H1 (cell line): ENCODE data around the gene BMF. TPM values are rescaled to one million over a fixed set of nuclear protein-coding genes. Genes with fewer than 3 reads are reported as not detected.

Source experiments
- CTCF ChIA-PET: fragments of 300-600 bp; sonication (Branson Sonifier 250); formaldehyde crosslinking; loops from one replicate; lab custom pipeline; 2021; ENCODE audit not compliant: partially characterized antibody; lab: Charles Lee
- POLR2A ChIA-PET: fragments of 300-600 bp; sonication (Branson Sonifier 250); formaldehyde crosslinking; loops from one replicate; lab custom pipeline; 2021; ENCODE audit warnings: inconsistent platforms; ENCODE audit not compliant: partially characterized antibody; lab: Charles Lee
- DNase-seq, 2 experiments: peaks; one replicate each; pipeline versions ENCODE4 v3.0.0 to v3.0.0-alpha.2; 2010 to 2022; ENCODE audit warnings: low spot score in 2 of 2, low read depth in 1 of 2, mixed read lengths in 1 of 2
- FAIRE-seq: peaks from 2 replicates; lab custom pipeline; 2011; peaks lifted over from hg19 to GRCh38; lab: Jason Lieb, UNC
- H2AFZ ChIP-seq: 2 replicates; pipeline ENCODE4 v1.8.1; 2012; ENCODE audit warnings: low read length, inconsistent platforms
- H2AK5ac ChIP-seq: 2 replicates; pipeline ENCODE4 v1.6.1; 2013; ENCODE audit warnings: low read depth, low read length
- H2BK120ac ChIP-seq: replicated peaks from 2 replicates; pipeline ENCODE3; 2013; ENCODE audit warnings: low read depth, low read length, inconsistent platforms
- H2BK12ac ChIP-seq: 2 replicates; pipeline ENCODE4 v1.6.1; 2013; ENCODE audit warnings: low read depth, low read length
- H2BK15ac ChIP-seq: 2 replicates; pipeline ENCODE4 v1.6.1; 2013; ENCODE audit warnings: low read length
- H2BK20ac ChIP-seq: 2 replicates; pipeline ENCODE4 v1.6.1; 2013; ENCODE audit warnings: low read length
- H2BK5ac ChIP-seq: 2 replicates; pipeline ENCODE4 v1.6.1; 2013; ENCODE audit warnings: low read depth, low read length
- H3K14ac ChIP-seq: 2 replicates; pipeline ENCODE4 v1.6.1; 2013; ENCODE audit warnings: inconsistent platforms; ENCODE audit not compliant: insufficient read length
- H3K18ac ChIP-seq: 2 replicates; pipeline ENCODE4 v1.6.1; 2013; ENCODE audit warnings: low read length; ENCODE audit errors: extremely low read depth
- H3K23ac ChIP-seq: 2 replicates; pipeline ENCODE4 v1.6.1; 2013; ENCODE audit warnings: inconsistent platforms; ENCODE audit not compliant: insufficient read length
- H3K23me2 ChIP-seq: 2 replicates; pipeline ENCODE4 v1.6.1; 2013; ENCODE audit warnings: low read depth, low read length
- H3K27ac ChIP-seq: 2 replicates; pipeline ENCODE4 v1.6.1; 2011; ENCODE audit warnings: low read depth, low read length, inconsistent platforms
- H3K27me3 ChIP-seq, 4 experiments: replicated peaks in 1 of 4; 1 replicate in 1 of 4; 2 replicates in 3 of 4; pipeline versions ENCODE4 v1.6.1 to v1.8.1; 2011 to 2013; ENCODE audit warnings: low read length in 3 of 4, mild to moderate bottlenecking in 3 of 4, inconsistent platforms in 2 of 4, mixed read lengths in 2 of 4, moderate library complexity in 1 of 4; ENCODE audit not compliant: control insufficient read depth in 3 of 4, insufficient read depth in 3 of 4; ENCODE audit errors: extremely low read depth in 1 of 4
- H3K36me3 ChIP-seq, 4 experiments: 2 replicates each; pipeline versions ENCODE4 v1.6.1 to v1.8.1; 2011 to 2013; ENCODE audit warnings: mild to moderate bottlenecking in 4 of 4, low read length in 3 of 4, moderate library complexity in 2 of 4, control low read depth in 1 of 4, inconsistent platforms in 1 of 4; ENCODE audit not compliant: insufficient read depth in 4 of 4, control insufficient read depth in 2 of 4
- H3K4ac ChIP-seq: replicated peaks from 2 replicates; pipeline ENCODE3; 2013; ENCODE audit warnings: low read length, low read depth, mixed read lengths, inconsistent platforms; ENCODE audit not compliant: insufficient read length
- H3K4me1 ChIP-seq, 4 experiments: replicated peaks in 1 of 4; 1 replicate in 1 of 4; 2 replicates in 3 of 4; pipeline versions ENCODE4 v1.6.1 to v1.8.1; 2011 to 2013; ENCODE audit warnings: low read length in 3 of 4, inconsistent platforms in 2 of 4, mixed read lengths in 1 of 4; ENCODE audit not compliant: insufficient read depth in 4 of 4, control insufficient read depth in 3 of 4
- H3K4me2 ChIP-seq, 2 experiments: 2 replicates each; pipeline versions ENCODE4 v1.6.1 to v1.8.1; 2011 to 2013; ENCODE audit warnings: low read depth in 2 of 2, low read length in 2 of 2, control low read depth in 1 of 2, inconsistent platforms in 1 of 2, mild to moderate bottlenecking in 1 of 2; ENCODE audit not compliant: insufficient read depth in 1 of 2
- H3K4me3 ChIP-seq, 4 experiments: fragments of 200-600, 300-600 bp in 1 of 4; sonication (generic), shearing (Covaris generic), sonication (Bioruptor Twin) in 1 of 4; 2 replicates each; pipeline versions ENCODE4 v1.5.1 to v1.8.1; 2011 to 2016; ENCODE audit warnings: low read length in 4 of 4, low read depth in 3 of 4, control low read depth in 2 of 4, inconsistent platforms in 2 of 4, mild to moderate bottlenecking in 2 of 4, mixed read lengths in 1 of 4, moderate library complexity in 1 of 4; ENCODE audit not compliant: insufficient read depth in 2 of 4; ENCODE audit errors: extremely low read depth in 1 of 4
- H3K56ac ChIP-seq: replicated peaks from 2 replicates; pipeline ENCODE3; 2013; ENCODE audit warnings: low read depth, mild to moderate bottlenecking, mixed read lengths, low read length, inconsistent platforms; ENCODE audit not compliant: insufficient read length
- H3K79me1 ChIP-seq: 2 replicates; pipeline ENCODE4 v1.6.1; 2013; ENCODE audit warnings: low read depth, low read length, control low read depth
- H3K79me2 ChIP-seq, 2 experiments: 2 replicates each; pipeline versions ENCODE4 v1.6.1 to v1.8.1; 2012 to 2013; ENCODE audit warnings: low read length in 2 of 2, mild to moderate bottlenecking in 2 of 2, inconsistent platforms in 1 of 2; ENCODE audit not compliant: insufficient read depth in 2 of 2, control insufficient read depth in 1 of 2
- H3K9ac ChIP-seq, 4 experiments: replicated peaks in 1 of 4; 1 replicate in 1 of 4; 2 replicates in 3 of 4; pipeline versions ENCODE4 v1.6.1 to v1.8.1; 2011 to 2013; ENCODE audit warnings: low read depth in 3 of 4, low read length in 3 of 4, control low read depth in 2 of 4, mild to moderate bottlenecking in 2 of 4, moderate library complexity in 2 of 4, inconsistent platforms in 1 of 4; ENCODE audit errors: extremely low read depth in 1 of 4
- H3K9me3 ChIP-seq, 2 experiments: 2 replicates each; pipeline versions ENCODE4 v1.6.1 to v1.8.1; 2012 to 2013; ENCODE audit warnings: mild to moderate bottlenecking in 2 of 2, moderate library complexity in 2 of 2, control low read depth in 1 of 2, inconsistent platforms in 1 of 2, low read depth in 1 of 2, low read length in 1 of 2, mixed read lengths in 1 of 2; ENCODE audit not compliant: insufficient read depth in 2 of 2
- H4K20me1 ChIP-seq, 2 experiments: replicated peaks in 1 of 2; 2 replicates each; pipeline versions ENCODE3 to v1.8.1; 2011 to 2013; ENCODE audit warnings: inconsistent platforms in 2 of 2, low read length in 2 of 2, mild to moderate bottlenecking in 1 of 2; ENCODE audit not compliant: insufficient read depth in 2 of 2, control insufficient read depth in 1 of 2
- H4K5ac ChIP-seq: 2 replicates; pipeline ENCODE4 v1.6.1; 2013; ENCODE audit warnings: low read length, low read depth, mixed read lengths, inconsistent platforms; ENCODE audit not compliant: insufficient read length
- H4K8ac ChIP-seq: 2 replicates; pipeline ENCODE4 v1.8.0; 2013; ENCODE audit warnings: mild to moderate bottlenecking, moderate library complexity, low read length, inconsistent platforms; ENCODE audit not compliant: insufficient read depth; ENCODE audit errors: extremely low read depth
- H4K91ac ChIP-seq: replicated peaks from 2 replicates; pipeline ENCODE3; 2013; ENCODE audit warnings: low read length, mixed read lengths, inconsistent platforms; ENCODE audit not compliant: insufficient read length
- ASH2L ChIP-seq: fragments of 200-600, 300-600 bp; sonication (generic); IDR thresholded peaks from one replicate; pipeline ENCODE4 v1.7.1; 2017; ENCODE audit warnings: low read length
- CTCF ChIP-seq, 3 experiments: IDR thresholded peaks; 1 replicate in 2 of 3; 2 replicates in 1 of 3; pipeline versions ENCODE4 v1.5.1 to v1.6.1; 2011; ENCODE audit warnings: low read length in 3 of 3, mild to moderate bottlenecking in 3 of 3, inconsistent platforms in 2 of 3, low read depth in 1 of 3, moderate library complexity in 1 of 3; ENCODE audit not compliant: insufficient read depth in 1 of 3; ENCODE audit errors: control extremely low read depth in 1 of 3
- E2F6 ChIP-seq: IDR thresholded peaks from 2 replicates; pipeline ENCODE4 v1.6.1; 2012; ENCODE audit warnings: inconsistent platforms
- KDM4A ChIP-seq: IDR thresholded peaks from one replicate; pipeline ENCODE4 v1.7.1; 2012; ENCODE audit warnings: low read depth, mild to moderate bottlenecking, moderate library complexity, low read length, inconsistent platforms; ENCODE audit not compliant: severe bottlenecking
- RAD21 ChIP-seq, 2 experiments: IDR thresholded peaks in 1 of 2; conservative IDR thresholded peaks in 1 of 2; 2 replicates each; pipeline ENCODE4 v1.6.1; 2011; ENCODE audit warnings: low read depth in 2 of 2, low read length in 2 of 2, improper control_type of control experiment in 1 of 2, inconsistent platforms in 1 of 2, mild to moderate bottlenecking in 1 of 2, moderate library complexity in 1 of 2
- RBBP5 ChIP-seq: IDR thresholded peaks from 2 replicates; pipeline ENCODE4 v1.7.1; 2012; ENCODE audit warnings: low read depth, mild to moderate bottlenecking, inconsistent platforms, low read length, moderate library complexity, borderline replicate concordance
- SIN3A ChIP-seq, 2 experiments: IDR thresholded peaks in 1 of 2; conservative IDR thresholded peaks in 1 of 2; 2 replicates each; pipeline ENCODE4 v1.6.1; 2011 to 2012; ENCODE audit warnings: low read length in 2 of 2, improper control_type of control experiment in 1 of 2, low read depth in 1 of 2, mild to moderate bottlenecking in 1 of 2
- WGBS, 2 experiments: shearing (Covaris generic) in 1 of 2; methylation state at CpG; one replicate each; pipeline versions ENCODE4 v1.1.6 to v1.1.7; 2013 to 2015; ENCODE audit warnings: low lambda C conversion rate in 2 of 2, mixed read lengths in 2 of 2, inconsistent platforms in 1 of 2, low coverage in 1 of 2, missing lambda C conversion rate in 1 of 2; ENCODE audit not compliant: insufficient replicate concordance in 2 of 2, insufficient coverage in 1 of 2, insufficient read length in 1 of 2; ENCODE audit errors: extremely low coverage in 1 of 2, missing lambda C conversion rate in 1 of 2; 5-methylcytosine and 5-hydroxymethylcytosine counted together
- polyA plus RNA-seq, 7 experiments: library from polyadenylated mRNA; depleted of rRNA in 3 of 7; stranded (reverse) in 5 of 7; unstranded in 2 of 7; fragments of >200 nt in 5 of 7; fragments of 200-250 nt in 2 of 7; gene quantifications; 1 replicate in 5 of 7; 2 replicates in 1 of 7; 4 replicates in 1 of 7; pipeline versions ENCODE4 v1.2.1 to v1.2.3, GENCODE V29; 2011 to 2013; ENCODE audit warnings: missing spikeins in 2 of 7, mixed read lengths in 2 of 7
- total RNA-seq: library from RNA; stranded (reverse); fragmentation: NEBNext Ultra II Directional; extraction: Animal tissue kit (Norgen Biotek cat#: 25700); gene quantifications from 2 replicates; pipeline ENCODE4 v1.2.1, GENCODE V29; 2021

The BMF gene
- total and polyA plus RNA-seq, 2 of the 8 experiments (the other 6 are each of a cell fraction or from before 2014, with no cell fraction given): 21.2 to 24.2 TPM

GRCh38 chr15:40081691-40082194 lies 26.9 kb downstream of the BMF start:
- H2BK15ac ChIP-seq: 0 out of 2 replicates have a peak overlapping the region, but pooled peaks have one; percentile 8
- peak overlapping the region; percentile 77 for H2AFZ ChIP-seq
- no peak overlapping the region for H3K56ac ChIP-seq
- H3K9me3 ChIP-seq: no peaks in the 10 kb centered on the region
- peak overlapping the region in 3 of 4 experiments; percentile 8 to 42 (median 23); a peak in 3 of 8 replicates for H3K4me3 ChIP-seq
- no peak for FAIRE-seq
- H2BK120ac ChIP-seq: no peak overlapping the region
- H3K27ac ChIP-seq: no peak overlapping the region
- ChIA-PET POLR2A (interaction anchor here (0.7 to 1.5 kb wide), 4 partner anchors 22 to 80 kb away, joined by 3 to 7 read pairs (median 5); partner anchors contain the start of gene BUB1B), CTCF (interaction anchor here (1.1 to 21.4 kb wide), 9 partner anchors 9 to 214 kb away, joined by 3 to 312 read pairs (median 4); partner anchors contain the start of gene BMF)
- no peaks in the 10 kb centered on the region for H4K20me1 ChIP-seq
- peak overlapping the region; percentile 18 for H4K91ac ChIP-seq
- H3K79me1 ChIP-seq: no peaks in the 10 kb centered on the region
- 0 out of 2 replicates have a peak overlapping the region, but pooled peaks have one; percentile 54 for H2AK5ac ChIP-seq
- no peak overlapping the region for H4K8ac ChIP-seq
- no peak overlapping the region for H4K5ac ChIP-seq
- peak overlapping the region; percentile 35; the same call in 1 of the 2 replicates for H2BK5ac ChIP-seq
- H3K79me2 ChIP-seq: no peaks in the 10 kb centered on the region
- H3K9ac ChIP-seq: peak overlapping the region in 2 of 4 experiments; percentile 25 to 27; a peak in 2 of 7 replicates
- peak overlapping the region; percentile 35 to 54 for H3K4me2 ChIP-seq
- 0 out of 2 replicates have a peak, but pooled peaks cover 5% of the 10 kb centered on the region for H3K23me2 ChIP-seq
- peaks cover 0 to 12% (median 7%) of the 10 kb centered on the region in 4 experiments; a peak in 4 of 7 replicates for H3K27me3 ChIP-seq
- no peak overlapping the region for H3K23ac ChIP-seq
- H2BK12ac ChIP-seq: peak overlapping the region; percentile 89; the same call in 1 of the 2 replicates
- no peak overlapping the region for H3K18ac ChIP-seq
- H2BK20ac ChIP-seq: peak overlapping the region; percentile 76; the same call in 1 of the 2 replicates
- H3K4ac ChIP-seq: no peak overlapping the region
- peaks cover 0 to 11% (median 8%) of the 10 kb centered on the region in 4 experiments; a peak in 6 of 7 replicates for H3K4me1 ChIP-seq
- no peak for DNase-seq
- WGBS, 2 experiments: 20% methylated on average over 12 of the region's 12 CpGs; no CpG with 5 or more reads in 1 of the 2 experiments
- no peaks in the 10 kb centered on the region for H3K36me3 ChIP-seq
- H3K14ac ChIP-seq: no peak overlapping the region
- TF ChIP-seq RBBP5 (peak; percentile 59; the same call in 1 of the 2 replicates), KDM4A (no peak), CTCF (IDR thresholded peaks at IDR 0.05; ENCODE audit: control extremely low read depth in 1 of 3, insufficient read depth in 1 of 3, low read depth in 1 of 3, low read length in 3 of 3) (peak in 1 of 3 experiments; percentile 10; a peak in 1 of 4 replicates), RAD21 (IDR thresholded peaks at IDR 0.05 in 1 of 2, conservative IDR thresholded peaks at IDR 0.05 in 1 of 2; ENCODE audit: low read depth in 2 of 2, low read length in 2 of 2) (peak in 1 of 2 experiments; percentile 22; a peak in 1 of 4 replicates), E2F6 (peak; percentile 17; the same call in 1 of the 2 replicates), SIN3A (conservative IDR thresholded peaks at IDR 0.05 in 1 of 2, IDR thresholded peaks at IDR 0.05 in 1 of 2; ENCODE audit: low read depth in 1 of 2, low read length in 2 of 2) (0 out of 4 replicates have a peak, but pooled peaks have one; percentile 24 to 60), ASH2L (peak; percentile 59)
